H9 (cell line): Measurements from ENCODE around the gene CHMP4A. TPM values are rescaled to one million over a fixed set of nuclear protein-coding genes. Genes with fewer than 3 reads are reported as not detected.

Experiments
- DNase-seq: peaks from one replicate; pipeline ENCODE4 v3.0.0-alpha.2; 2017
- H2AFZ ChIP-seq: one replicate; pipeline ENCODE4 v1.6.1; 2013; ENCODE audit warnings: mild to moderate bottlenecking, low read length, control low read depth, moderate library complexity
- H2AK5ac ChIP-seq: 2 replicates; pipeline ENCODE4 v1.6.1; 2013; ENCODE audit warnings: low read length, control low read depth, mixed read lengths; ENCODE audit not compliant: insufficient read length
- H2BK120ac ChIP-seq: one replicate; pipeline ENCODE4 v1.6.1; 2013; ENCODE audit warnings: low read depth, mild to moderate bottlenecking, low read length, control low read depth, inconsistent platforms; ENCODE audit not compliant: poor library complexity, severe bottlenecking
- H2BK12ac ChIP-seq: 2 replicates; pipeline ENCODE4 v1.6.1; 2013; ENCODE audit warnings: low read length, control low read depth, mixed read lengths, low read depth; ENCODE audit not compliant: insufficient read length
- H2BK15ac ChIP-seq: 2 replicates; pipeline ENCODE4 v1.6.1; 2013; ENCODE audit warnings: low read depth, low read length, control low read depth
- H2BK20ac ChIP-seq: one replicate; pipeline ENCODE4 v1.6.1; 2013; ENCODE audit warnings: low read depth, mild to moderate bottlenecking, low read length, control low read depth, inconsistent platforms; ENCODE audit not compliant: poor library complexity, severe bottlenecking
- H2BK5ac ChIP-seq: 2 replicates; pipeline ENCODE4 v1.6.1; 2013; ENCODE audit warnings: low read length, control low read depth, mixed read lengths; ENCODE audit not compliant: insufficient read length
- H3K14ac ChIP-seq: 2 replicates; pipeline ENCODE4 v1.6.1; 2013; ENCODE audit warnings: low read length, control low read depth; ENCODE audit not compliant: insufficient read depth
- H3K18ac ChIP-seq: 2 replicates; pipeline ENCODE4 v1.6.1; 2013; ENCODE audit warnings: low read depth, mild to moderate bottlenecking, mixed read lengths, low read length, control low read depth; ENCODE audit not compliant: insufficient read length
- H3K23ac ChIP-seq: 2 replicates; pipeline ENCODE4 v1.6.1; 2013; ENCODE audit warnings: low read length, control low read depth, mixed read lengths, low read depth; ENCODE audit not compliant: insufficient read length
- H3K23me2 ChIP-seq: 2 replicates; pipeline ENCODE4 v1.6.1; 2013; ENCODE audit warnings: low read depth, mild to moderate bottlenecking, mixed read lengths, low read length, control low read depth; ENCODE audit not compliant: insufficient read length, poor library complexity, severe bottlenecking
- H3K27ac ChIP-seq: 2 replicates; pipeline ENCODE4 v1.5.1; 2013; ENCODE audit warnings: low read length, control low read depth, mixed read lengths, low read depth; ENCODE audit not compliant: insufficient read length
- H3K27me3 ChIP-seq: 2 replicates; pipeline ENCODE4 v1.6.1; 2013; ENCODE audit warnings: low read length, control low read depth, inconsistent platforms; ENCODE audit not compliant: insufficient read depth
- H3K4ac ChIP-seq: 2 replicates; pipeline ENCODE4 v1.6.1; 2013; ENCODE audit warnings: low read depth, mild to moderate bottlenecking, control low read depth, inconsistent platforms, low read length, moderate library complexity
- H3K4me1 ChIP-seq: 2 replicates; pipeline ENCODE4 v1.6.1; 2013; ENCODE audit warnings: low read length, control low read depth, inconsistent platforms; ENCODE audit not compliant: insufficient read depth
- H3K4me2 ChIP-seq: 2 replicates; pipeline ENCODE4 v1.6.1; 2013; ENCODE audit warnings: low read length, control low read depth, mixed read lengths; ENCODE audit not compliant: insufficient read length, insufficient read depth
- H3K56ac ChIP-seq: 2 replicates; pipeline ENCODE4 v1.6.1; 2013; ENCODE audit warnings: low read depth, mild to moderate bottlenecking, mixed read lengths, low read length, control low read depth; ENCODE audit not compliant: insufficient read length
- H3K79me1 ChIP-seq: 2 replicates; pipeline ENCODE4 v1.6.1; 2013; ENCODE audit warnings: low read depth, mild to moderate bottlenecking, moderate library complexity, low read length, control low read depth, inconsistent platforms; ENCODE audit not compliant: insufficient read depth, poor library complexity, severe bottlenecking
- H3K79me2 ChIP-seq: 2 replicates; pipeline ENCODE4 v1.6.1; 2013; ENCODE audit warnings: low read length, control low read depth, inconsistent platforms; ENCODE audit not compliant: insufficient read depth
- H3K9ac ChIP-seq: 2 replicates; pipeline ENCODE4 v1.6.1; 2013; ENCODE audit warnings: low read length, control low read depth, mixed read lengths; ENCODE audit not compliant: insufficient read length; ENCODE audit errors: extremely low read depth
- H3K9me3 ChIP-seq: one replicate; pipeline ENCODE4 v1.6.1; 2013; ENCODE audit warnings: low read depth, low read length, inconsistent platforms; ENCODE audit not compliant: control insufficient read depth
- H3T11ph ChIP-seq: one replicate; pipeline ENCODE4 v1.6.1; 2013; ENCODE audit warnings: mild to moderate bottlenecking, low read length, control low read depth, inconsistent platforms
- H4K20me1 ChIP-seq: one replicate; pipeline ENCODE4 v1.6.1; 2013; ENCODE audit not compliant: control insufficient read depth, insufficient read length, insufficient read depth
- H4K5ac ChIP-seq: 2 replicates; pipeline ENCODE4 v1.6.1; 2013; ENCODE audit warnings: low read depth, mild to moderate bottlenecking, mixed read lengths, low read length, control low read depth; ENCODE audit not compliant: insufficient read length
- H4K8ac ChIP-seq: replicated peaks from 2 replicates; pipeline ENCODE4 v1.6.1; 2013; ENCODE audit warnings: low read length, control low read depth, mixed read lengths, low read depth; ENCODE audit not compliant: insufficient read length
- H4K91ac ChIP-seq: 2 replicates; pipeline ENCODE4 v1.6.1; 2013; ENCODE audit warnings: low read depth, mild to moderate bottlenecking, moderate library complexity, mixed read lengths, low read length, control low read depth; ENCODE audit not compliant: insufficient read length
- H3K27ac Mint-ChIP-seq, 3 experiments: 2 replicates in 2 of 3; 3 replicates in 1 of 3; pipeline ENCODE4 v1.8.0; 2020 to 2021; ENCODE audit warnings: mixed read lengths in 3 of 3, mild to moderate bottlenecking in 1 of 3, moderate library complexity in 1 of 3
- H3K27me3 Mint-ChIP-seq: 2 replicates; pipeline ENCODE4 v1.8.0; 2021; ENCODE audit warnings: low read depth, mild to moderate bottlenecking, moderate library complexity, mixed read lengths
- H3K36me3 Mint-ChIP-seq, 3 experiments: 2 replicates in 2 of 3; 3 replicates in 1 of 3; pipeline ENCODE4 v1.8.0; 2020 to 2021; ENCODE audit warnings: low read depth in 3 of 3, mixed read lengths in 3 of 3; ENCODE audit not compliant: insufficient read depth in 1 of 3
- H3K4me1 Mint-ChIP-seq, 2 experiments: 2 replicates each; pipeline ENCODE4 v1.8.0; 2020; ENCODE audit warnings: mixed read lengths in 2 of 2
- H3K4me3 Mint-ChIP-seq, 2 experiments: 2 replicates in 1 of 2; 3 replicates in 1 of 2; pipeline ENCODE4 v1.8.0; 2020 to 2021; ENCODE audit warnings: mild to moderate bottlenecking in 2 of 2, mixed read lengths in 2 of 2, moderate library complexity in 1 of 2
- H3K9me3 Mint-ChIP-seq, 2 experiments: 2 replicates in 1 of 2; 3 replicates in 1 of 2; pipeline ENCODE4 v1.8.0; 2020; ENCODE audit warnings: mild to moderate bottlenecking in 2 of 2, mixed read lengths in 2 of 2, moderate library complexity in 1 of 2
- whole genome bisulfite sequencing: extraction: QIAGEN DNeasy Blood & Tissue Kit; methylation state at CpG from one replicate; pipeline ENCODE4 v1.1.7; 2013; ENCODE audit warnings: missing lambda C conversion rate, low lambda C conversion rate, mixed read lengths; ENCODE audit not compliant: insufficient read length; ENCODE audit errors: extremely low coverage; 5-methylcytosine and 5-hydroxymethylcytosine counted together
- total RNA-seq: library from RNA; stranded (reverse); gene quantifications from 2 replicates; pipeline ENCODE4 v1.2.1, GENCODE V29; 2021
- TF ChIP-seq, protein P1 (sequence below): fragments of 200-600 bp; sonication (generic); conservative IDR thresholded peaks from 3 replicates; pipeline ENCODE4 v1.8.0; 2021; ENCODE audit warnings: antibody characterized with exemption, mild to moderate bottlenecking

CHMP4A gene
- total RNA-seq, 1 experiment from 2014 or later = 46.2 TPM

DNA sequence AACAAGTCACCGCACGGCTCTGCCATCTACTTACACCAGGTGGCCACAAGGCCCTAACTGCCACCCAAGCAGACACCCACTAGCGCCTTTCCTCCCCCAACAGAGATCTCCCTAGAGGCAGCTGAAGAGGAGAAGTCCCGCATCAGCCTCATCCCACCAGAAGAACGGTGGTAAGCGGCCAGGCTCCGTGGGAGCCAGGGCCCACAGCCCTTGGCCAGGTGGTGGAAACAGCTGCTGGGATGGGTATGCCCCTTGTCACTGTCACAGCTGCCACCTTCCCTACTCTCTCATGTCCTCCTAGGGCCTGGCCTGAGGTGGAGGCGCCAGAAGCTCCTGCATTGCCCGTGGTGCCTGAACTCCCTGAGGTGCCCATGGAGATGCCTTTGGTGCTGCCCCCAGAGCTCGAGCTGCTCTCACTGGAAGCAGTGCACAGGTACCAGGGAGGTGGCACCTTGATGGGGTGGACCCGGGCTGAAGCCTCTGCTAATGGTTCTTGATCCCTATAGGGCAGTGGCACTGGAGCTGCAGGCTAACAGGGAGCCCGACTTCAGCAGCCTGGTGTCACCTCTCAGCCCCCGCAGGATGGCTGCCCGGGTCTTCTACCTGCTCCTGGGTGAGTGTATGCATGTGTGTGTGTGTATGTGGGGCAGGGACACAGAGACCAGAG, 33.9 kb downstream of the CHMP4A start:
- H3K4me3 Mint-ChIP-seq = no peak overlapping the region
- no peaks in the 10 kb centered on the region for H3K79me1 ChIP-seq
- WGBS = no CpG with 5 or more reads among the region's 14 CpGs
- no peaks in the 10 kb centered on the region; the same call in 1 of the 2 replicates for H3K27me3 Mint-ChIP-seq
- no peak overlapping the region for H2AFZ ChIP-seq
- no peaks in the 10 kb centered on the region for H3K79me2 ChIP-seq
- no peak overlapping the region for H2BK15ac ChIP-seq
- no peak overlapping the region for H2BK12ac ChIP-seq
- no peak overlapping the region for H2AK5ac ChIP-seq
- H4K5ac ChIP-seq = no peak overlapping the region
- TF ChIP-seq, protein P1, sequence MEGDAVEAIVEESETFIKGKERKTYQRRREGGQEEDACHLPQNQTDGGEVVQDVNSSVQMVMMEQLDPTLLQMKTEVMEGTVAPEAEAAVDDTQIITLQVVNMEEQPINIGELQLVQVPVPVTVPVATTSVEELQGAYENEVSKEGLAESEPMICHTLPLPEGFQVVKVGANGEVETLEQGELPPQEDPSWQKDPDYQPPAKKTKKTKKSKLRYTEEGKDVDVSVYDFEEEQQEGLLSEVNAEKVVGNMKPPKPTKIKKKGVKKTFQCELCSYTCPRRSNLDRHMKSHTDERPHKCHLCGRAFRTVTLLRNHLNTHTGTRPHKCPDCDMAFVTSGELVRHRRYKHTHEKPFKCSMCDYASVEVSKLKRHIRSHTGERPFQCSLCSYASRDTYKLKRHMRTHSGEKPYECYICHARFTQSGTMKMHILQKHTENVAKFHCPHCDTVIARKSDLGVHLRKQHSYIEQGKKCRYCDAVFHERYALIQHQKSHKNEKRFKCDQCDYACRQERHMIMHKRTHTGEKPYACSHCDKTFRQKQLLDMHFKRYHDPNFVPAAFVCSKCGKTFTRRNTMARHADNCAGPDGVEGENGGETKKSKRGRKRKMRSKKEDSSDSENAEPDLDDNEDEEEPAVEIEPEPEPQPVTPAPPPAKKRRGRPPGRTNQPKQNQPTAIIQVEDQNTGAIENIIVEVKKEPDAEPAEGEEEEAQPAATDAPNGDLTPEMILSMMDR = no peak
- H2BK20ac ChIP-seq = no peak overlapping the region
- H3K18ac ChIP-seq = no peak overlapping the region
- H3K4me1 ChIP-seq = no peaks in the 10 kb centered on the region
- peaks cover 34 to 80% (median 64%) of the 10 kb centered on the region in 3 experiments for H3K36me3 Mint-ChIP-seq
- no peak overlapping the region for H3K27ac ChIP-seq
- no peak overlapping the region for H3K23ac ChIP-seq
- H3K27ac Mint-ChIP-seq = peak overlapping the region in 2 of 3 experiments; percentile 12 to 79; a peak in 3 of 7 replicates
- H3K14ac ChIP-seq = no peak overlapping the region
- no peak overlapping the region for H3K9ac ChIP-seq
- no peaks in the 10 kb centered on the region for H4K20me1 ChIP-seq
- no peaks in the 10 kb centered on the region for H3K9me3 ChIP-seq
- H3K4me2 ChIP-seq = no peak overlapping the region
- H3T11ph ChIP-seq = no peak overlapping the region
- H3K27me3 ChIP-seq = no peaks in the 10 kb centered on the region
- no peaks in the 10 kb centered on the region for H3K9me3 Mint-ChIP-seq
- no peak overlapping the region for H2BK5ac ChIP-seq
- no peaks in the 10 kb centered on the region for H3K23me2 ChIP-seq
- DNase-seq = no peak
- no peak overlapping the region for H3K4ac ChIP-seq
- H3K4me1 Mint-ChIP-seq = no peaks in the 10 kb centered on the region
- no peak overlapping the region for H3K56ac ChIP-seq
- H2BK120ac ChIP-seq = no peak overlapping the region
- H4K91ac ChIP-seq = no peak overlapping the region
- no peak overlapping the region for H4K8ac ChIP-seq
